ENCODE data around the gene CREG1. TPM values are rescaled to one million over a fixed set of nuclear protein-coding genes. Genes with fewer than 3 reads are reported as not detected.

The CREG1 gene
- total RNA-seq, 4 donors from 2014 or later: 110 to 247 (median 187) TPM

- H3K9me3 ChIP-seq: no peaks in the 10 kb centered on the region
- no peak overlapping the region for H3K4me3 ChIP-seq
- no peaks in the 10 kb centered on the region for H3K27me3 ChIP-seq
- H3K36me3 ChIP-seq: no peaks in the 10 kb centered on the region
- no peak for ATAC-seq
- WGBS, 2 donors (ENCODE audit: low coverage in 1 of 2): 100% methylated on average over 1 of the region's 2 CpGs; no CpG with 5 or more reads in 1 of the 2 donors
- TF ChIP-seq POLR2AphosphoS5 (IDR thresholded peaks at IDR 0.05) (no peak), EP300 (IDR thresholded peaks at IDR 0.05) (no peak), POLR2A (IDR thresholded peaks at IDR 0.05) (no peak)
- TF ChIP-seq, protein P1, sequence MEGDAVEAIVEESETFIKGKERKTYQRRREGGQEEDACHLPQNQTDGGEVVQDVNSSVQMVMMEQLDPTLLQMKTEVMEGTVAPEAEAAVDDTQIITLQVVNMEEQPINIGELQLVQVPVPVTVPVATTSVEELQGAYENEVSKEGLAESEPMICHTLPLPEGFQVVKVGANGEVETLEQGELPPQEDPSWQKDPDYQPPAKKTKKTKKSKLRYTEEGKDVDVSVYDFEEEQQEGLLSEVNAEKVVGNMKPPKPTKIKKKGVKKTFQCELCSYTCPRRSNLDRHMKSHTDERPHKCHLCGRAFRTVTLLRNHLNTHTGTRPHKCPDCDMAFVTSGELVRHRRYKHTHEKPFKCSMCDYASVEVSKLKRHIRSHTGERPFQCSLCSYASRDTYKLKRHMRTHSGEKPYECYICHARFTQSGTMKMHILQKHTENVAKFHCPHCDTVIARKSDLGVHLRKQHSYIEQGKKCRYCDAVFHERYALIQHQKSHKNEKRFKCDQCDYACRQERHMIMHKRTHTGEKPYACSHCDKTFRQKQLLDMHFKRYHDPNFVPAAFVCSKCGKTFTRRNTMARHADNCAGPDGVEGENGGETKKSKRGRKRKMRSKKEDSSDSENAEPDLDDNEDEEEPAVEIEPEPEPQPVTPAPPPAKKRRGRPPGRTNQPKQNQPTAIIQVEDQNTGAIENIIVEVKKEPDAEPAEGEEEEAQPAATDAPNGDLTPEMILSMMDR (IDR thresholded peaks at IDR 0.05): no peak
- H3K4me1 ChIP-seq: no peaks in the 10 kb centered on the region
- no peak overlapping the region for H3K27ac ChIP-seq
These were observed 33.8 kb upstream of the CREG1 start for GRCh38 chr1:167587342-167587741.

GRCh38 chr1:167584581-167584980 is 31.0 kb upstream of the CREG1 start:
- 67 to 78% methylated on average over 2 to 3 of the region's 3 CpGs for WGBS, 2 donors (ENCODE audit: low coverage in 1 of 2)
- no peak for ATAC-seq
- H3K9me3 ChIP-seq: no peaks in the 10 kb centered on the region
- H3K4me1 ChIP-seq: no peaks in the 10 kb centered on the region
- H3K27me3 ChIP-seq: no peaks in the 10 kb centered on the region
- H3K27ac ChIP-seq: no peak overlapping the region
- TF ChIP-seq, protein P1 (IDR thresholded peaks at IDR 0.05): no peak
- no peak for TF ChIP-seq POLR2A (IDR thresholded peaks at IDR 0.05)
- no peak for TF ChIP-seq POLR2AphosphoS5 (IDR thresholded peaks at IDR 0.05)
- TF ChIP-seq EP300 (IDR thresholded peaks at IDR 0.05): no peak
- H3K36me3 ChIP-seq: no peaks in the 10 kb centered on the region
- H3K4me3 ChIP-seq: no peak overlapping the region

GRCh38 chr1:167582722-167583121 is 29.2 kb upstream of the CREG1 start:
- WGBS, 2 donors (ENCODE audit: low coverage in 1 of 2): 96 to 97% methylated on average over 3 to 4 of the region's 4 CpGs
- H3K9me3 ChIP-seq: no peaks in the 10 kb centered on the region
- no peak overlapping the region for H3K27ac ChIP-seq
- H3K4me1 ChIP-seq: no peaks in the 10 kb centered on the region
- H3K4me3 ChIP-seq: no peak overlapping the region
- no peak for ATAC-seq
- TF ChIP-seq POLR2AphosphoS5 (IDR thresholded peaks at IDR 0.05): no peak
- no peak for TF ChIP-seq EP300 (IDR thresholded peaks at IDR 0.05)
- no peak for TF ChIP-seq POLR2A (IDR thresholded peaks at IDR 0.05)
- TF ChIP-seq, protein P1 (IDR thresholded peaks at IDR 0.05): no peak
- H3K27me3 ChIP-seq: no peaks in the 10 kb centered on the region
- H3K36me3 ChIP-seq: no peaks in the 10 kb centered on the region

DNA sequence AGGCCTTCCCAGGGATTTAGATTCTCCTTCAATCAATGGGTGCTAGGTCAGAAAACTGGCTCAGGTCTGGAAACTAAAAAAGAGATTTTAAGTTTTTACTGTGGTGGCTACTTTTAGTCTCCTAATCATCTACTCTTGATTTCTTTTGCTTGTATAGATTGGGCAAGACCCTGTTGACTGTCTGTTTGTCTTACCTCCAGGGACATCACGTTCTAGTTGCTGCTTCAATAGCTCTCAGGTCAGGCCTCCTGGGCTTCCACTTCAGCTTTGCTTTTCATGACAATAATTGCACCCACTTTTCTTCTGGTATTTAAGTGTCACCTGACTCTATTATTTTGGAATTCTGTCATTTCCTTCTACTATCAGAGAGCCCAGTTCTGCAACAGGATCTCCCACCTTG is 28.5 kb upstream of the CREG1 start:
- H3K36me3 ChIP-seq: no peaks in the 10 kb centered on the region
- no peaks in the 10 kb centered on the region for H3K9me3 ChIP-seq
- H3K4me3 ChIP-seq: no peak overlapping the region
- no peaks in the 10 kb centered on the region for H3K27me3 ChIP-seq
- TF ChIP-seq POLR2AphosphoS5 (IDR thresholded peaks at IDR 0.05) (no peak), POLR2A (IDR thresholded peaks at IDR 0.05) (no peak), EP300 (IDR thresholded peaks at IDR 0.05) (no peak)
- TF ChIP-seq, protein P1 (IDR thresholded peaks at IDR 0.05): no peak
- ATAC-seq: no peak
- no peak overlapping the region for H3K27ac ChIP-seq
- WGBS, 2 donors (ENCODE audit: low coverage in 1 of 2): 100% methylated on average over 1 of the region's 1 CpG
- no peaks in the 10 kb centered on the region for H3K4me1 ChIP-seq

- TF ChIP-seq POLR2A (IDR thresholded peaks at IDR 0.05): no peak
- no peak for TF ChIP-seq EP300 (IDR thresholded peaks at IDR 0.05)
- TF ChIP-seq, protein P1 (IDR thresholded peaks at IDR 0.05): no peak
- no peak for TF ChIP-seq POLR2AphosphoS5 (IDR thresholded peaks at IDR 0.05)
- ATAC-seq: no peak
- Histone ChIP-seq H3K4me1 (no peaks in the 10 kb centered on the region), H3K4me3 (no peak overlapping the region), H3K36me3 (no peaks in the 10 kb centered on the region), H3K27me3 (peaks cover 4% of the 10 kb centered on the region), H3K27ac (no peak overlapping the region), H3K9me3 (no peaks in the 10 kb centered on the region)
- WGBS, 2 donors (ENCODE audit: low coverage in 1 of 2): 68 to 84% methylated on average over 4 of the region's 4 CpGs
These were observed 26.4 kb upstream of the CREG1 start for GRCh38 chr1:167579986-167580385.

Measured in gastroesophageal sphincter (tissue), 4 donors.